Activated T-cell treated with anti-CD3 and anti-CD28 coated beads for 24 hours (primary cell): ENCODE measurements around the gene PDE7B.

Experiments used
- DNase-seq: peaks from one replicate; pipeline ENCODE4 v3.0.0-alpha.2; 2020; ENCODE audit warnings: low read depth

The PDE7B gene

DNA sequence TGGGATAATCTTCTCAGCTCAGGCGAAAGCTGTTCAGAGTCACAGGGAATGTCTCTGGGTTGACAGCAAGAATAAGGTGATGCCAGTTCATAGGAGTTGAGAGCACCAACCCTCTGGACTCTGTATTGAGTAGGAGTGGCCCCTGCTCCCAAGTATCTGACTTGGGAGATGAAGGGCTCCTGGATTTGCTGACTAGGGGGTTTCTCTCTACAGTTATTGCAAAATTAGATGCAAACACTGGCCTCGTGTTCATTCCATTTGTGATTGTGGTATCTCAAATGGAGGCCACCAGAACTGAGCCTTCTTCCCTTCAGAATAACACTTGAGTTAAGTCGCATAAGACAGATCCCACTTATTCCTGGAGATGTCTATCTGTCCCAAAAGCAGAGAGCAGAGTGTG is 135.7 kb downstream of the PDE7B start:
- DNase-seq: no peak

DNA sequence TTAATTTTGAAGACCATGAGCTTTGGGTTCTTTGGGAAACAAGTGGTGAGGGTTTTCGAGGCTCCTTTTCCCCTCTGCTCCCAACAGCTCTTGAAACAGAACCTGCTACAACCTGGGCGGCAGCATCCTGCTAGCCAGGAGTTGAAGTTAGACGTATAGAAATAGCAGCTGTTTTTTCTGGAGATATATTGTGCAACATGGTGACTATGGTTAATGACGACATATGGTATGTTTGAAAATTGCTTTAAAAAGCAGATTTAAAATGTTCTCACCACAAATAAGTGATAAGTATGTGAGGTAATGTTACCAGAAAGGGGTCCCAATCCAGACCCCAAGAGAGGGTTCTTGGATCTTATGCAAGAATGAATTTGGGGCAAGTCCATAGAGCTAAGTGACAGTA is 138.9 kb downstream of the PDE7B start:
- no peak for DNase-seq

DNA sequence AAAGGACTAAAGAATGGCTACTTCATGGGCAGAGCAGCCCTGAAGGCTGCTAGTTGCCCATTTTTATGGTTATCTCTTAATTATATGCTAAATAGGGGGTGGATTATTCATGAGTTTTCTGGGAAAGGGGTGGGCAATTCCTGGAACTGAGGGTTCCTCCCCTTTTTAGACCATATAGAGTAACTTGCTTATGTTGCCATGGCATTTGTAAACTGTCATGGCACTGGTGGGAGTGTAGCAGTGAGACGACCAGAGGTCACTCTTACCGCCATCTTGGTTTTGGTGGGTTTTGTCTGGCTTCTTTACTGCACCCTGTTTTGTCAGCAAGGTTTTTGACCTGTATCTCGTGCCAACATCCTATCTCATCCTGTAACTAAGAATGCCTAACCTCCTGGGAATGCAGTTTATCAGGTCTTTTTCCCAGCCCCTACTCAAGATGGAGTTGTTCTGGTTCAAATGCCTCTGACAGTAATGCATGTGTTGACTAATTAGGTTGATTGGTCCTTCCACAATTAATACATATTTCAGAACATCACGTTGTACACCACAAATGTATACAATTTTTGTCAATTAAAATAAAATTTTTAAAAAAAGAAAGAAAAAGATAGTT is 139.5 kb downstream of the PDE7B start:
- DNase-seq: no peak

DNA sequence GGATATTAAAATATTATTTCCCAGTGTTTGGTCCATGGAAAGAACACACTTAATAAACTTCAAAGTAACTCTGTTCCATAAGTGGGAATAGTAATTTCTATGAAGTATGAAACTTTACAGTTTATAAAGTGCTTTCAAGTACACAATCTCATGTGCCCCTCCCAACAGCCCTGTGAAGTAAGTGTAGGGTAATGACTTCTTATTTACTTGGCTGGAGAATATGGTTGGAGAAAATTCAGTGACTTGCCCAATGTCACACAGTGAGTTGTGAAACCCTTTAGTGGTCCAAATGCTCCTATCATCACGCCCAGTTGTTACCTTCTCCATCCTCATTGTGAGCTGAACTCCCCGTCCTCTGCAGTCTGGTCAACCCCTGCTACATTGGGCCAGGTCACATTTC is 141.2 kb downstream of the PDE7B start:
- no peak for DNase-seq

DNA sequence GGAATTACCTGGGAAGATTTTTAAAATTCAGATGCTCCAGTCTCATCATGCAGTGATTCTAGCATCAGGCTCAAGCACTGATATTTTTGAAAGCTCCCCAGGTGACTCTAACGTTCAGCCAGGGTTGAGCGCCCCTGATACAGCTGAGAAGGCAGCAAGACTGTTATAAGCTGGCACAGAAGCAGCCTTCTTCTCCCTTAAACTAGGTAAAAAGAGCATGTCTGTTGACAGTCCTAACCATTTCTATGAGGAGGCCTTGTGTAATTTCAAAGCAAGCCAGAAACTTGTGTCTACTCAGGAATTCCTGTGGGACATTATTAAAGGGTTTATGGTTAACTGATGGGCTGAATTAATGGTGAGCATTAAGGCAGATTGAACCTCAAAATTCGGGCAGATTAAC is 141.9 kb downstream of the PDE7B start:
- DNase-seq: no peak

DNA sequence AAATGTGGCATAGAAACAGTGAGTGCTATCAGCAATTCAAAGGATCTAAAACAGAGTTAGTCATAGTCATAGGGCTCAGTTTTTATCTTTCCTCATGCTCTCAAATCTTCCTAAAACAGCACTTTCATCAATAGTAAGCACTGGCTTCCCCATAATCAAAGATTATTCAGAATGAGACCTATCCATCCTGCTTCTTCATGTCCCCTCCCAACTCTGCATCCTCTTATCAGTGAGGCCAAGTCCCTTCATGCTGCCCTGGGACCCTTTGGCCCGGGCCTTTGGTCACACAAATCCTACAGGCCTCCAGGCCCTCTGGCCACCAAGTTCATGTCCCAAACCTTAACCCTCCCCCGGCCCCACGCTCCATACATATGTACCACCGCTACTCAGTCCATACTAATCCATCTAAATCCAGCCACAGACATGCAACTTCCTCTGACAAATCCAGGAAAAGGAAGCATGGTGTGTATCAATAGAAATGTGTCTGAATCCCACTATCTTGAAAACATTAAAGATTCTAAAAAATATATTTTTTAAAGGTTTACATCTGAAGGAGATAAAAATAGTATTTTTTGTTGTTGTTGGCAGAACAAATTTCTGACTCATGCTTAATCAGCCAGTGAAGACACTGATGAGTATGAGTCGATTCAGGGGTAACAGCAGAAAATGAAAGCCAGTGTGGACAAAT is 143.5 kb downstream of the PDE7B start:
- no peak for DNase-seq

DNA sequence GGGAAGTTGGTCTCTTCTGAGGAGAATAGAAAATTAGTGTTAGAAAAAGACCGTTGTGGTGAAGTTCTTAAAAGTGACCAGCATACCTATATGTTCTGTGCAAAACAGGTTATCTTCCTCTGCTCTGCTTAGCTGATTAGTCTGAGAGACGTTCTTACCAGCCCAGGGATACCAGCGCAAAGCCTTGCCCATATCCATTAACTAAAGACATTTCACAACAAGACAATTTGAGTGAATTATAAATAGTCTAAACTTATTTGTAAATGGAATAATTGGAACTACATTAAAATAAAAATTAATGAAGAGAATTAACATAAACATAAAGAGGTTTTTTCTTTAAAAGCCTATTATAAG is 144.0 kb downstream of the PDE7B start:
- DNase-seq: no peak

DNA sequence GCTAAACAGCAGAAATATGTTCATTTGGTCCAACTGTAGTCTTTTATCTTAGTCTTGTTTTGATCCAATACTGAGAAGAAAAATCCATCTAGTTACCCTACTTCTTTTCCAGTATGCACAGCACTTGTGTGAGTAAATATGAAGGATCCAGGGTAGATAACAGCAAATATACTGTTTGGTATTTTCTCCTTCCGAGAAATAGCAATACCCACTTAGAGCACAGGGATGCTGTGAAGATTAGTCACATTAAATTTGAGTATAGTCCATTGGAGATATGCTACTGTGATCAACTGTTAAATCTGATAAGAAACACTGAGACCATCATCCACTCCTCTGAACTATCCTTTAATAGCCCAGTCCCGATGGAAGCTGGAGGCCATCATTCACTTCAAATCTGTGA is 145.2 kb downstream of the PDE7B start:
- no peak for DNase-seq

DNA sequence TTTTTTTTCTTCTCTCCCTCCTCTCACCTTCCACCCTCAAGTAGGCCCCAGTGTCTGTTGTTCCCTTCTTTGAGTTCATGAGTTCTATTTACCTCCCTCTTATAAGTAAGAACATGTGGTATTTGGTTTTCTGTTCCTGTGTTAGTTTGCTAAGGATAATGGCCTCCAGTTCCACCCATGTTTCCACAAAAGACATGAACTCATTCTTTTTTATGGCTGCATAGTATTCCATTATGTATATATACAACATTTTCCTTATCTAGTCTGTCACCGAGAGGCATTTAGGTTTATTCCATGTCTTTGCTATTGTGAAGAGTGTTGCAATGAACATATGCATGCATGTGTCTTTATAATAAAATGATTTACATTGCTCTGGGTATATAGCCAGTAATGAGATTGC is 147.9 kb downstream of the PDE7B start:
- DNase-seq: no peak

DNA sequence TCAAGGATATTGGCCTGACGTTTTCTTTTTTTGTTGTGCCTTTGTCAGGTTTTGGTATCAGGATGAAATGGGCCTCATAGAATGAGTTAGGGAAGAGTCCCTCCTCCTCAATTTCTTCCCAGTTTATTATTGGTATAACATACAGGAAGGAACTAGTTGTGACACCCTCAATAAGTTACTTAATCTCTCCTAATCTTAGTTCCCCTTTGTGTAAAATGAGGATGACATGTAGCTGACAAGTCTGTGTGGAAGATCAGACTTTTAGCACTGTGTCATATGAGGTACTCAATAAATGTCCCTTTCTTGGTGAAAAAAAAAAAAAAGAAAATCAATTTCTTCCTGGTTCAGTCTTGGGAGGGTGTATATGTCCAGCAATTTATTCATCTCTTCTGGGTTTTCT is 155.8 kb downstream of the PDE7B start:
- DNase-seq: no peak

DNA sequence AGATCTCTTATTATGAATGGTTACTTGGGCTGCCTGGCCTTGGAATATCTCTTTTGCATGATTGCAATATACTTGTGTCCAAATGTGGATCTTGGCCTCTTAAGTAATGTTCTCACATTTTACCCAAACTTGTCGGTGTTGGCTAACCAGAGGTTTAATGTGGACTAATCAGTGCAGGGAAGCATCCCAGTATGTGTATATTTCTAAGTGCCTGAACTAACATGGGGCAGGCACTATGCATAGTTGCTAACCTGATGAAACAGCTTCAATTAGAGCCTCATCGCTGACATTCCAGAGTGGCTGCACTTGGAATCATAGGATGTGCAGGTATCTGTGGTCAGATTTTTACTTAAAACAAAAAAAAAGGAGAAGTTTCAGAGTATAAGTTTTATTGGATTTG is 160.0 kb downstream of the PDE7B start:
- DNase-seq: no peak

DNA sequence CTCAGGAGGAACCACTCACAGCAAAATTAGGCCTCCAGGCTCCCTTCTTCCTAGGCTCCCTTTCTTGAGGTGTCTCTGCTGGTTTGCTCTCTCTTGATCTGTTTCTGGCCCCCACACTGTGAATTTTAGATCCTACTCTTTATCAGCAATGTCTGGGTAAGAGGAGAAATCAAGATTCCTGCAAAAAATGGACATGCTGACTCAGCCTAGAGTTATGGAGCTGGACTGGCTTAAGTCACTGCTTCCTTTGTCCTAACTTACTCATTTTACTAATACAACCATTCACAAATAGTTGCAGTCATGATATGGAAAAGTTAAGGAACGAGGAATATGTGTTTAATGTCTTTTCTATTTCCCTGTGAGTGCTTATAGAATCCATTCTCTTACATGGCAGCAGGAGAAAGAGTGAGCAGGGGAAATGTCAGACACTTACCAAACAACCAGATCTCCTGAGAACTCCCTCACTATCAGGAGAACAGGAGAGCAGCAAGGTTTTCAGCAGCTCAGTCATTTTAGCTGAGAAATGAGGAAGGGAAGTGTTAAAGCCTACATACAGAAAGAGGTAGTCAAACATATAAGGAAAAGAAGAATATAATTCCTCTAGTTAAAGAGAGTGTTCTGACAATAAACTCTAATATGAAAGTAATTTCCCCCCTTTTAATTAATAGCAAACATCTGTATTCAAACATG is 160.8 kb downstream of the PDE7B start:
- DNase-seq: no peak

DNA sequence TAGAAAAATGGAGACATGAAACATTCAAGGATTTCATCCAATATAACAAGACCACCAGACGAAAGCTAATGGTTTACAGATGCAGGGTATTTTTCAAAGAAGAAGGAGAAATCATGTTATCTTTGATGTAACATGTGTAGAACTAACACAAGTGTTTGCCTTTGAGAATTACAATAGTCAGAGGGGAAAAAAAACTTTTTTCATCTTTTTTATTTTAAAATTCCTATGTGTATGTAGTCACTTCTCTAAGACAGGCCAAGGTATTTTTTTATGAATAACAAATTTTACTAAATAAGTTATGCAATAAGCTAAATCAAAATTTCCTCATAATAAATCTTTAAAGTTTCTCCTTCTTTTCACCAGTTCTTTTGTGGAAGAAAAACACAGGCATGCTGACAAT is 161.4 kb downstream of the PDE7B start:
- no peak for DNase-seq

DNA sequence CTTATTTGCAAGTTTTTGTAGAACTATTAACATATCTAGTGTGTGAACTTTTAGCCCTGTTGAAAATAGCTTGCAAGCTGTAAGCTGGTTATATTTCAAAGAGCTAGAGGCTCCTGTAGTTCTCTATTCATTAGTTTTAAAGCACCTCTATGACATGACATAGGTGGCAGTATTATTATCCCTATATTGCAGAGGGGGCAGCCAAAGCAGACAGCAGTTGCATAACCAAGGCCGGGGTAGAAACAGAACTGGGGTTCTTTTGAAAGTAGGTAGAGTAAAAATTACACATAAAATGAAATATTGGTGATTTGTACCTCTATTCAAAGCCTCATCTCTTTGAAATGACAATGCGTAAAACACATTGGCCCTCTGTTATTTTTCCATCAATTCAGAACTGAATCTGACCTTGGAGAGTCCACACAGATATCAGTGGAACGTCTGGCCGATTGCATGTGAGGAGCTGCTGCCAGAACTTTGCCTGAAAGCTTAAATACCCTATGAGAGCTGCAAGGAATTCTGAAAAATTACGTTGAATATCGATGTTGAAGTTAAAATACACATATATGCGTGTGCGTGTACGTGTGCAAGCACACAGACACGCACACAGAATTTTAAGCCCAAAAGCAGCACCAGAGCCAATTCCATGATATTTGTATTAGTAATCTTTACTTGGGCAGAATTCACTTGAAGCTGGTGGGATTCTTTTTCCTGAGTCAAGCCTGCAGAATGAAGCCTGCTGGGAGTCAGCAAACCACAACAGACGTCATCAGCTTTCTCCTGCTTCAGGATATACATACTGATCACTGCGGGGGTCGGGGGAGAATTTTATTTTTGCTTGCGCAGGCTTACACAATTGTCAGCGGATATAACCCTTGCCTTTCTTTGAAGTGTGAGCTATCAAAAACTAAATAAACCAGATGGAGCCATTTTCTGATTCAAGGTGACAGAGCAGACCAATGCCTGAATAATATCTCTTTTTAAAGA is 163.2 kb downstream of the PDE7B start:
- no peak for DNase-seq

DNA sequence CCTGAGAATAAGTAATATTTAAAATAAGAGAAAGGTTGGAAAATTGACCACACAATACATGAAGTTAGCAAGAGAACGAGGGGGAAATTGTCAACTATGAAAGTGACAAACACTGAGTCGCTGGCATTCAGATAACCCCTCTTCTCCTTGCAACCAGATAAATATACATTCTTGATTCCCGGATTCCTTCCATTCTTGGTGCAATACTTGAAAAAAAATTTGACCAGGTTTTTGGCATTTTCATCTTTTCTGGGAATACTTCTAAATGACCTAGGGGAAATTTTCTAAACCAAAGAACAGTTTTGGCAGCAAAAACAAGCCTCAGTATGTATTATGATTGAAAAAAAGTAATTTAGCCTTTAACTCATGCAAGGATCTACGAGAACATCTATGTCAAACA is 164.0 kb downstream of the PDE7B start:
- no peak for DNase-seq

DNA sequence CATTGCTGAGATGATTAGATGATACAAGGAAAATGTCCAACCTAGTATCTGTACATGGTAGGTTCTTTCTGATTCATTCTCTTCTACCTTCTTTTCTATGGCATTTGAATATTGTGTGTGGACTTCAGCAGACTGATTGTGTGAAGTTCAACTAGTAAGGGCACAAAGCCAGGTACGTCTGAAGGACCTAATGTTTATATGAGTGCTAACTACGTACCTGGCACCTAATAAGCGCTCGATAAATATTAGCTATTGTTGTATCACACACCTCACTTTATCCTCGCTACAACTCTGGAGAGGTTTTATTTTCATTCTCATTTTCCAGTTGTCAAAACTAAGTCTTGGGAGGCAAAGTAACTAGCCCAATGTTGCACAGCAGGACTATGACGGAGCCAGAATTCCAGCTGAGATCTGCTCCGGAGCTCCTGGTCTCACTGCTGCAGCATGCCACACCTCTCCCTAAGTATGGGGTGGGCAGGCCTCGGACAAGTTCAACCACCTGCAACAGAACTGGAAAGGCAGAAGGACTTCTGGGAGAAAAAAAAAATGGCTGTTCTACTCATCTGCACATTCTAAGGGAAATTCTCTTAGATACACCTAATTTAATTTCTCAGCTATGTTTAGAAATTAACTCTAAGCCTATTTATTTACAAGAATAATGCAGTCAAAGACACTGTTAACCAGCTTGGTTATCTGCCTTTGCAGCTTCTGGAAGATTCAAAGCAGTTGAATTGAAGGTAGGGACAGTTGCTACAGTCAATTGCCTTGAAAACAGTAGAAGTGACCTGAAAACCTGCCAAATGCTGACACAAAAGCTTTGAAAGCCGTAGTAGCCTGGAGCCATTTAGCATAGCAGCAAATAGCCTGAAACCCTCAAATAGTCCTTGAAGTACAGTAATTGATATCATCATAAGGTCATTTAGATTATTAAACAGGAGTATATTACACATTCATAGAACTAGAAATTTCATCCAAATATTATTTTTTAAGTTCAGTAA is 165.0 kb downstream of the PDE7B start:
- no peak for DNase-seq

DNA sequence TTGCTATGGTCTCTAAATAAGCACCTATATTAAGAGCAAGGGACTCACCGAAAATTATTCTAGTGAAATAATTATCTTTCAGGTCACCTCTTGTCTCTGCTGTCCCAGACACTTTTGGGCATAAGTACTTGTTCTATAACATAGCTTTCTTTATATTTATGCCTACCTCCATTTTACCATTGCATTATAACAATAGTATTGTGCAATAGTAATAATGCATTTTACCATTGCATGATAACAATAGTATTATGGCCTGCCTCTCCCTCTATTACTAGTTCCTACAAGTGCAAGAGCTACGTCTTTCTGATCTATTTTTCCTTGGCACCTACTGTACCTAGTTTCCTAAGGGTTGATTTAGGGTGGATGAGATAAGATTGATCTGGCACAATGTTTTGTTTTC is 169.2 kb downstream of the PDE7B start:
- DNase-seq: no peak

DNA sequence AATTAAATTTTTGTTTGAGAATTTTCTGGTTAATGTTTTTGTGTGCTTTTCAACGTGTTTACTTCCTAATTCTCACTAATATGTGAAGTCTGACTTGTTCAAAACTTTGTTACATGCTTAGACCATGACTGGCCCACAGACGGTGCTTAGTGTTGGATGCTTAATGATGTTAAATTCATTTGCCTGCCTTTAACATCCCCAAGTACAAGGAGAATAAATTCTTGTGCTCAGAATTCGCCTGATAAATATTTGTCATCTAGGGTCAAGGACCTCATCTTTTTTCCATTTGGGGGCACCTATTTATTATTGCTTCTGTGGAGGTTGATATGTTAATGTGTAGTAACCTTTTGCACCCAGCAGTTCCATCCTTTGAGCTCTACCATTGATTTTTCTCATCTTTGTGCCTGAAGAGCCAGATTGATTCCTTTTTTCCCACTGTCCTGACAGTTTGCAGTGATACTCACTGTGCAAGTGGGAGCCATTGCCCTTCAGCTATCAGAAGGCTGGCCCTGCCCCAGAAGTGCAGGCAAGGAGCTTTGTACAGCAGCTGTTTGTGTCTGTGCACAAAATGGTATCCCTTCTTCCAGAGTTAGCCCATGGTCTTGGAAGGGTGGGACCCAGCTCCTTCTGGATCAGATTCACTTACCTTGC is 170.8 kb downstream of the PDE7B start:
- DNase-seq: no peak

DNA sequence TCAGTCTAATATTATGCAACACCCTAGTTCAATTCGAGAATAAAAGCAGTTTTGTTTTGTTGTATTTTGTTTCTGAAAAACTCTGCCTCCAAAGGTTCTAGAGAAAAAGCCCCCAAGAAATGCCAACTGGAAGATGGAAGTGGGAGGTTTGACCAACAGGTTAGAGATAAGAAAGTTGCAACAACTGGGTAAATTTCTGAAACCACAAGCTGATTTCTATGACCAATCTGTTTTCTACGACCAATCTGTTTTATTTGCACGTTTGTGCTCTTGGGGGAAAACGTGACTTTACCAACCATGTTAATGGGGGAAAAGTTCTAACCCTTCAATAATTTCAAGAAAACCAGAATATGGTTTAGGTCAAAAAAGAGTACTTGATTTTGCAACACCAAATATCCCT is 173.2 kb downstream of the PDE7B start:
- no peak for DNase-seq

DNA sequence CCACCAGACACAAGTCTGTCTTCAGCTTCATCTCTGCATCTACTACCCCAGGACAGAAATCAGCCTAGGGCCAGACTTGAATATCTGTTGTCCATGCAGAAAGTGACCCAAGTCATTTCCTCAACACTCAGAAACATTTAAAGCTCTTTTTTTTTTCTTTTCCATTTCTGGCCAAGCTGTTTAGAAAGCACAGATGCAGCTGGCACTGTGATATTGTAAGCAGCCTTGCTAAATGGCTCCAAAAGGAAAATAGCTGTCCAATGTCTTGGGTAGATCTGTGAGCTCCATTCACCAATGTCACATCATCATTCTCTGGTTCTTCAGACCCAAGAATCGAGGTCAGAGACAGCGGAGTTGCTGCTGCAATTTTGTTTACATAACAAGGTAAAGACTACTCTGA is 174.2 kb downstream of the PDE7B start:
- no peak for DNase-seq

DNA sequence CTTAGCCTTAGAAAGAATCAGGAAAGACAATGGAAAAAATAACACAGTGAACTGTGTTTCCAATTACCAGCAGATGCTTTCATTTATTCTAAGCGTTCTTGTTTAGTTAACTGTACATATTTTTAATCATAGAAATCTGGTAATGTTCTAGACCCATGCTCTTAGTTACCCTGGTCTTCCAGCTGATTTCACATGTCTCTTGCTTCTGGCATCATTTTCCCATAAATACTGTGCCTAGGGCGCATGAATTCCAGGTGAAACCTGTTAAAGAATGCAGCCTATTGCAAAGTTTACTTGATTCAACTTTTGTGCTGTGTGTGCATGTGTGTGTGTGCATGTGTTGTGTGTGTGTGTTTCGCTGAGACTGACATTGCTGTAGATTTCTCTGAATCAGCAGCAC is 178.6 kb downstream of the PDE7B start:
- DNase-seq: no peak
